Omental fat pad (tissue), 4 donors: ENCODE results near the gene NLRP6. TPM values are rescaled to one million over a fixed set of nuclear protein-coding genes. Genes with fewer than 3 reads are reported as not detected.
"Not testable (repeated sequence)": the region's sequence is repeated elsewhere in the genome, so short reads cannot be mapped to it uniquely, and the experiment has no call there.

ENCODE experiments used
- ATAC-seq: fragments of 150-250 bp; one replicate; pipeline ENCODE4 v1.9.1; 2016; ENCODE audit warnings: mild to moderate bottlenecking, moderate library complexity; ENCODE audit not compliant: low FRiP score
- DNase-seq: peaks from one replicate; pipeline ENCODE4 v3.0.0-alpha.2; 2019; ENCODE audit warnings: low spot score
- CTCF ChIP-seq, 3 donors: fragments of 450-650 bp; IDR thresholded peaks; one replicate each; pipeline ENCODE4 v1.5.1; 2016 to 2017; ENCODE audit warnings: antibody characterized with exemption in 3 of 3, mild to moderate bottlenecking in 3 of 3, moderate library complexity in 2 of 3
- total RNA-seq, 4 donors: library from RNA; depleted of rRNA; stranded (reverse); fragments of >200 nt; gene quantifications; one replicate each; pipeline ENCODE4 v1.1.0, GENCODE V29; 2016

Gene NLRP6
- total RNA-seq, 4 donors from 2014 or later, result 0.84 to 11.8 (median 3.8) TPM

- no peak for ATAC-seq
- no peak for DNase-seq
- TF ChIP-seq CTCF (IDR thresholded peaks at IDR 0.05), result no peak
These were observed 21.9 kb downstream of the NLRP6 start for GRCh38 chr11:299951-300735.

- no peak for TF ChIP-seq CTCF (IDR thresholded peaks at IDR 0.05)
- DNase-seq, result no peak
- ATAC-seq, result no peak
These were observed 25.2 kb downstream of the NLRP6 start for GRCh38 chr11:303363-303762.

- ATAC-seq (no peak), DNase-seq (no peak)
- no peak for TF ChIP-seq CTCF (IDR thresholded peaks at IDR 0.05)
These were observed 25.9 kb downstream of the NLRP6 start for GRCh38 chr11:304061-304506.

GRCh38 chr11:304915-305843 lies 27.0 kb downstream of the NLRP6 start:
- peak; percentile 37 for ATAC-seq
- TF ChIP-seq CTCF (IDR thresholded peaks at IDR 0.05), result no peak
- peak; percentile 67 for DNase-seq

GRCh38 chr11:305844-306211 lies 27.6 kb downstream of the NLRP6 start:
- no peak for ATAC-seq
- no peak for TF ChIP-seq CTCF (IDR thresholded peaks at IDR 0.05)
- no peak for DNase-seq

- DNase-seq, result no peak
- no peak for TF ChIP-seq CTCF (IDR thresholded peaks at IDR 0.05)
- no peak for ATAC-seq
These were observed 28.6 kb downstream of the NLRP6 start for GRCh38 chr11:306645-307371.

GRCh38 chr11:307766-308708 lies 29.8 kb downstream of the NLRP6 start, which contains the start of gene IFITM2:
Gene IFITM2, plus strand, starts transcription at chr11:307816. Its CDS starts 377 bp downstream, at chr11:308193.
- ATAC-seq, result peak; percentile 59
- not testable (repeated sequence) for DNase-seq

- ATAC-seq, DNase-seq: not testable (repeated sequence)
These were observed 30.8 kb downstream of the NLRP6 start for GRCh38 chr11:308740-309665.
